CD14-positive monocyte (primary cell): ENCODE results near the gene SRI. TPM values are rescaled to one million over a fixed set of nuclear protein-coding genes. Genes with fewer than 3 reads are reported as not detected.

Source experiments
- DNase-seq, 3 donors: peaks; one replicate each; pipeline ENCODE4 v3.0.0-alpha.2; 2011 to 2022
- H2AFZ ChIP-seq: 2 replicates; pipeline ENCODE4 v1.6.0; 2012; ENCODE audit warnings: mild to moderate bottlenecking, low read depth, low read length, inconsistent platforms; ENCODE audit not compliant: insufficient read depth, poor library complexity, severe bottlenecking
- H3K27ac ChIP-seq, 2 donors: 1 replicate in 1 of 2; 2 replicates in 1 of 2; pipeline ENCODE4 v1.5.1; 2012 to 2013; ENCODE audit warnings: low read length in 2 of 2, control low read depth in 1 of 2, inconsistent platforms in 1 of 2, low read depth in 1 of 2, mild to moderate bottlenecking in 1 of 2
- H3K27me3 ChIP-seq, 2 donors: one replicate each; pipeline versions ENCODE4 v1.6.0 to v1.6.1; 2011 to 2013; ENCODE audit warnings: low read length in 2 of 2; ENCODE audit not compliant: control insufficient read depth in 2 of 2, insufficient read depth in 2 of 2
- H3K36me3 ChIP-seq, 2 donors: replicated peaks in 1 of 2; 1 replicate in 1 of 2; 2 replicates in 1 of 2; pipeline versions ENCODE4 v1.5.1 to v1.6.1; 2012 to 2013; ENCODE audit warnings: low read length in 2 of 2, control low read depth in 1 of 2, inconsistent platforms in 1 of 2, mild to moderate bottlenecking in 1 of 2; ENCODE audit not compliant: insufficient read depth in 2 of 2, control insufficient read depth in 1 of 2
- H3K4me1 ChIP-seq, 2 donors: 1 replicate in 1 of 2; 2 replicates in 1 of 2; pipeline versions ENCODE4 v1.5.1 to v1.6.1; 2012 to 2013; ENCODE audit warnings: low read length in 2 of 2, control low read depth in 1 of 2, inconsistent platforms in 1 of 2, mild to moderate bottlenecking in 1 of 2, moderate library complexity in 1 of 2; ENCODE audit not compliant: insufficient read depth in 2 of 2, control insufficient read depth in 1 of 2
- H3K4me2 ChIP-seq: replicated peaks from 2 replicates; pipeline ENCODE3; 2012; ENCODE audit warnings: low read length, moderate library complexity, mild to moderate bottlenecking; ENCODE audit not compliant: poor library complexity, severe bottlenecking; ENCODE audit errors: extremely low read depth
- H3K4me3 ChIP-seq, 3 experiments: fragments of 200-600 bp in 1 of 3; sonication (generic) in 1 of 3; replicated peaks in 1 of 3; 1 replicate in 2 of 3; 2 replicates in 1 of 3; pipeline ENCODE4 v1.5.1; 2011 to 2013; ENCODE audit warnings: low read length in 3 of 3, mild to moderate bottlenecking in 3 of 3, control low read depth in 2 of 3, low read depth in 2 of 3, inconsistent platforms in 1 of 3, moderate library complexity in 1 of 3
- H3K79me2 ChIP-seq: 2 replicates; pipeline ENCODE4 v1.6.0; 2012; ENCODE audit warnings: mild to moderate bottlenecking, control low read depth, inconsistent platforms, low read length, moderate library complexity; ENCODE audit not compliant: insufficient read depth
- H3K9ac ChIP-seq: 2 replicates; pipeline ENCODE4 v1.6.0; 2017; ENCODE audit warnings: low read length, mild to moderate bottlenecking; ENCODE audit not compliant: insufficient read depth, poor library complexity, severe bottlenecking
- H3K9me3 ChIP-seq, 2 donors: replicated peaks in 1 of 2; 1 replicate in 1 of 2; 2 replicates in 1 of 2; pipeline versions ENCODE4 v1.5.1 to v1.6.1; 2012 to 2013; ENCODE audit warnings: low read length in 2 of 2, control low read depth in 1 of 2; ENCODE audit not compliant: control insufficient read depth in 1 of 2, insufficient read depth in 1 of 2
- H4K20me1 ChIP-seq: 2 replicates; pipeline ENCODE4 v1.6.0; 2012; ENCODE audit warnings: mild to moderate bottlenecking, low read length, control low read depth, moderate library complexity; ENCODE audit not compliant: insufficient read depth
- H3K27ac Mint-ChIP-seq, 7 donors: one replicate each; pipeline ENCODE4 v1.8.0; 2020; ENCODE audit warnings: mild to moderate bottlenecking in 7 of 7, mixed read lengths in 7 of 7, moderate library complexity in 6 of 7, inconsistent platforms in 2 of 7
- H3K27me3 Mint-ChIP-seq, 3 donors: one replicate each; pipeline ENCODE4 v1.8.0; 2021 to 2022; ENCODE audit warnings: low read depth in 3 of 3, mild to moderate bottlenecking in 3 of 3, mixed read lengths in 3 of 3, moderate library complexity in 3 of 3, inconsistent platforms in 1 of 3
- H3K36me3 Mint-ChIP-seq, 2 donors: one replicate each; pipeline ENCODE4 v1.8.0; 2020; ENCODE audit warnings: mixed read lengths in 2 of 2, inconsistent platforms in 1 of 2, mild to moderate bottlenecking in 1 of 2
- H3K4me1 Mint-ChIP-seq: one replicate; pipeline ENCODE4 v1.8.0; 2020; ENCODE audit warnings: mild to moderate bottlenecking, mixed read lengths
- H3K4me3 Mint-ChIP-seq, 2 donors: one replicate each; pipeline ENCODE4 v1.8.0; 2020; ENCODE audit warnings: mild to moderate bottlenecking in 2 of 2, mixed read lengths in 2 of 2, moderate library complexity in 1 of 2
- H3K9me3 Mint-ChIP-seq, 7 donors: one replicate each; pipeline ENCODE4 v1.8.0; 2020 to 2022; ENCODE audit warnings: mixed read lengths in 7 of 7, mild to moderate bottlenecking in 6 of 7, moderate library complexity in 6 of 7, inconsistent platforms in 2 of 7
- CTCF ChIP-seq: fragments of 200-600 bp; IDR thresholded peaks from one replicate; pipeline ENCODE4 v1.8.0; 2022; ENCODE audit warnings: antibody characterized with exemption, mild to moderate bottlenecking
- WGBS: methylation state at CpG from one replicate; pipeline ENCODE4 v1.1.5; 2013; ENCODE audit warnings: missing lambda C conversion rate; ENCODE audit not compliant: insufficient coverage; 5-methylcytosine and 5-hydroxymethylcytosine counted together
- intact Hi-C, 2 donors: fragments of 100-400 bp; cut with micrococcal nuclease; formaldehyde crosslinking; loops; one replicate each; pipeline versions ENCODE4 v1.15.0 to v1.15.1; 2023
- polyA minus RNA-seq: library from RNA; depleted of rRNA, polyadenylated mRNA; stranded (reverse); fragments of >200 nt; gene quantifications from 2 replicates; pipeline ENCODE4 v1.2.3, GENCODE V29; 2012
- polyA plus RNA-seq, 3 donors: library from polyadenylated mRNA; depleted of rRNA in 1 of 3; unstranded in 2 of 3; stranded (reverse) in 1 of 3; fragments of 300-500 nt in 2 of 3; fragments of >200 nt in 1 of 3; fragmentation: Illumina TruSeq in 2 of 3; gene quantifications; 1 replicate in 2 of 3; 2 replicates in 1 of 3; pipeline ENCODE4 v1.2.3, GENCODE V29; 2012 to 2021
- total RNA-seq, 12 experiments: library from RNA in 1 of 12; stranded (reverse) in 1 of 12; fragments of 120-200 nt in 1 of 12; gene quantifications; one replicate each; pipeline ENCODE4 v1.2.4 and lab custom pipeline; 2013 to 2026; ENCODE audit warnings: mixed read lengths in 6 of 12, inconsistent platforms in 1 of 12

SRI gene
- total RNA-seq (2013): 102 TPM
- 100 to 1,000 TPM in 2 of 3 donors, 10 to 100 TPM in 1; 53.0 to 238 (median 216) TPM for polyA plus RNA-seq
- polyA minus RNA-seq: 15.1 and 27.0 TPM in 2 replicates
- 7.8 to 27.2 (median 20.0) reads per million in 11 experiments for total RNA-seq (lab: John Stamatoyannopoulos, UW)

GRCh38 chr7:88219781-88220747, at the start of gene SRI:
SRI (minus strand) TSS chr7:88220038; CDS start chr7:88220026, 12 bp downstream.
- Mint-ChIP-seq H3K4me1 (peaks cover 43% of the 10 kb centered on the region), H3K36me3 (peaks cover 11 to 13% of the 10 kb centered on the region in 2 donors), H3K27ac (peak within 1 kb of the TSS; percentile 97 to 100 (median 99)), H3K27me3 (peaks cover 0 to 1% (median 0%) of the 10 kb centered on the region in 3 donors), H3K4me3 (peak within 1 kb of the TSS; percentile 92 to 98), H3K9me3 (no peaks in the 10 kb centered on the region)
- H3K79me2 ChIP-seq: peaks cover 42% of the 10 kb centered on the region
- H3K36me3 ChIP-seq: peaks cover 15 to 24% of the 10 kb centered on the region in 2 donors
- H3K4me2 ChIP-seq: peak within 1 kb of the TSS; percentile 93
- no peaks in the 10 kb centered on the region for H3K9me3 ChIP-seq
- H2AFZ ChIP-seq: peak within 1 kb of the TSS; percentile 83
- intact Hi-C loops: loop anchor here in 1 of 2 donors (10.0 kb wide), 1 partner anchor 55 kb away; no protein-coding TSS in a partner anchor
- under 1% methylated on average over 68 of the region's 75 CpGs for WGBS
- no peaks in the 10 kb centered on the region for H3K27me3 ChIP-seq
- TF ChIP-seq CTCF: peak; percentile 100
- peak within 1 kb of the TSS; percentile 59 to 91 (median 86) for H3K4me3 ChIP-seq
- H3K4me1 ChIP-seq: peaks cover 34 to 47% of the 10 kb centered on the region in 2 donors
- H3K9ac ChIP-seq: peak within 1 kb of the TSS; percentile 82
- peak within 1 kb of the TSS; percentile 76 to 94 for H3K27ac ChIP-seq
- peak; percentile 82 to 87 (median 85) for DNase-seq
- H4K20me1 ChIP-seq: peaks cover 13% of the 10 kb centered on the region

GRCh38 chr7:88269586-88269985, 49.7 kb upstream of the SRI start:
- Histone ChIP-seq H3K4me2 (peak overlapping the region; percentile 49), H3K36me3 (no peaks in the 10 kb centered on the region), H3K27me3 (no peaks in the 10 kb centered on the region), H3K27ac (peak overlapping the region in 1 of 2 donors; percentile 58), H3K4me1 (peaks cover 32 to 41% of the 10 kb centered on the region in 2 donors), H4K20me1 (no peaks in the 10 kb centered on the region), H3K79me2 (no peaks in the 10 kb centered on the region), H2AFZ (no peak overlapping the region), H3K9ac (no peak overlapping the region), H3K4me3 (peak overlapping the region in 1 of 3 experiments; percentile 8), H3K9me3 (no peaks in the 10 kb centered on the region)
- WGBS: no CpG with 5 or more reads among the region's 3 CpGs
- peaks cover 2 to 11% (median 5%) of the 10 kb centered on the region in 7 donors for H3K9me3 Mint-ChIP-seq
- no peak overlapping the region for H3K4me3 Mint-ChIP-seq
- peak overlapping the region; percentile 58 to 92 (median 86) for H3K27ac Mint-ChIP-seq
- peaks cover 0 to 2% (median 2%) of the 10 kb centered on the region in 3 donors for H3K27me3 Mint-ChIP-seq
- H3K36me3 Mint-ChIP-seq: peaks cover 4 to 9% of the 10 kb centered on the region in 2 donors
- intact Hi-C loops: loop anchor here in 1 of 2 donors (10.0 kb wide), 1 partner anchor 45 kb away; no protein-coding TSS in a partner anchor
- DNase-seq: peak; percentile 43 to 77 (median 64)
- peaks cover 50% of the 10 kb centered on the region for H3K4me1 Mint-ChIP-seq
- TF ChIP-seq CTCF: no peak
